KMS-11 (cell line): ENCODE data around the gene RAP2C.

Experiments
- H2AFZ ChIP-seq: fragments of 200-600 bp; sonication (generic); 2 replicates; pipeline ENCODE4 v1.6.1; 2016; ENCODE audit warnings: antibody characterized with exemption, mixed run types, low read depth
- H3K27ac ChIP-seq: fragments of 200-600 bp; sonication (generic); 2 replicates; pipeline ENCODE4 v1.6.1; 2016; ENCODE audit warnings: mild to moderate bottlenecking, mixed run types
- H3K27me3 ChIP-seq: fragments of 200-600 bp; sonication (generic); 2 replicates; pipeline ENCODE4 v1.6.1; 2017; ENCODE audit warnings: mild to moderate bottlenecking, low read depth, mixed run types, moderate library complexity; ENCODE audit not compliant: insufficient read depth
- H3K36me3 ChIP-seq: fragments of 200-600 bp; sonication (generic); 2 replicates; pipeline ENCODE4 v1.6.1; 2017; ENCODE audit warnings: mild to moderate bottlenecking, mixed run types; ENCODE audit not compliant: insufficient read depth
- H3K4me1 ChIP-seq: fragments of 200-600 bp; sonication (generic); 2 replicates; pipeline ENCODE4 v1.6.1; 2016; ENCODE audit warnings: mild to moderate bottlenecking, low read depth, mixed run types; ENCODE audit not compliant: poor library complexity, severe bottlenecking
- H3K4me2 ChIP-seq: fragments of 200-600 bp; sonication (generic); 2 replicates; pipeline ENCODE4 v1.7.0; 2016; ENCODE audit warnings: mild to moderate bottlenecking, mixed run types
- H3K4me3 ChIP-seq: fragments of 200-600 bp; sonication (generic); IDR thresholded peaks from 2 replicates; pipeline ENCODE4 v1.6.1; 2017; ENCODE audit warnings: low read depth, low read length, mixed read lengths; ENCODE audit not compliant: insufficient read depth
- H3K79me2 ChIP-seq: fragments of 200-600 bp; sonication (generic); 2 replicates; pipeline ENCODE4 v1.6.1; 2016; ENCODE audit warnings: low read depth, mixed run types; ENCODE audit not compliant: insufficient read depth
- H3K9ac ChIP-seq: fragments of 200-600 bp; sonication (generic); 2 replicates; pipeline ENCODE4 v1.6.1; 2016; ENCODE audit warnings: mild to moderate bottlenecking, mixed run types
- H4K20me1 ChIP-seq: fragments of 200-600 bp; sonication (generic); 2 replicates; pipeline ENCODE4 v1.6.1; 2016; ENCODE audit warnings: mild to moderate bottlenecking, mixed run types; ENCODE audit not compliant: insufficient read depth
- TF ChIP-seq, protein P1 (sequence below): fragments of 200-600 bp; sonication (generic); conservative IDR thresholded peaks from 2 replicates; pipeline ENCODE4 v1.6.1; 2017; ENCODE audit warnings: low read depth, mild to moderate bottlenecking, antibody characterized with exemption, low read length, moderate library complexity, mixed read lengths

RAP2C gene

DNA sequence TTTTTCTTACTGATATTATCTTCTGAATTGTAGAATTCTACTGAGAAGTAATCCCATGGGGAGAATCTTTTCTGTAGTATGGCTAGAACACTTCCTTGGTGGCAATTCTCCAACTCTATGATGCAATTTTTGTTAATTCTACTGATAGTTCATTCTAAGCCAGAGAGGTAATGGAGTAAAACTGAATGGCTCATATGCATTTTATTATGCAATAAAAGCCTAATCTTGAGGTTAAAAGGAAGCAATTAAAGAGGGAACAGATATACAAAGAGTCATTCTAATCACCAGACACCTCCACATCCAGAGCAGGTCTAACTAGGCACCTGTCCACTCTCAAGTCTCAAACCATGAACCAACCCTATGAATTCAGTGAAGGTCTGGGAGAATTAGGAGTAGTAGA lies 9.7 kb downstream of the RAP2C start:
- no peak overlapping the region for H3K4me2 ChIP-seq
- H3K4me3 ChIP-seq: no peak overlapping the region
- no peaks in the 10 kb centered on the region for H4K20me1 ChIP-seq
- no peaks in the 10 kb centered on the region for H3K27me3 ChIP-seq
- no peak overlapping the region for H3K27ac ChIP-seq
- no peak overlapping the region for H3K9ac ChIP-seq
- peaks cover 5% of the 10 kb centered on the region; the same call in 1 of the 2 replicates for H3K79me2 ChIP-seq
- H3K4me1 ChIP-seq: peaks cover 18% of the 10 kb centered on the region
- H3K36me3 ChIP-seq: no peaks in the 10 kb centered on the region
- H2AFZ ChIP-seq: no peak overlapping the region
- TF ChIP-seq, protein P1, sequence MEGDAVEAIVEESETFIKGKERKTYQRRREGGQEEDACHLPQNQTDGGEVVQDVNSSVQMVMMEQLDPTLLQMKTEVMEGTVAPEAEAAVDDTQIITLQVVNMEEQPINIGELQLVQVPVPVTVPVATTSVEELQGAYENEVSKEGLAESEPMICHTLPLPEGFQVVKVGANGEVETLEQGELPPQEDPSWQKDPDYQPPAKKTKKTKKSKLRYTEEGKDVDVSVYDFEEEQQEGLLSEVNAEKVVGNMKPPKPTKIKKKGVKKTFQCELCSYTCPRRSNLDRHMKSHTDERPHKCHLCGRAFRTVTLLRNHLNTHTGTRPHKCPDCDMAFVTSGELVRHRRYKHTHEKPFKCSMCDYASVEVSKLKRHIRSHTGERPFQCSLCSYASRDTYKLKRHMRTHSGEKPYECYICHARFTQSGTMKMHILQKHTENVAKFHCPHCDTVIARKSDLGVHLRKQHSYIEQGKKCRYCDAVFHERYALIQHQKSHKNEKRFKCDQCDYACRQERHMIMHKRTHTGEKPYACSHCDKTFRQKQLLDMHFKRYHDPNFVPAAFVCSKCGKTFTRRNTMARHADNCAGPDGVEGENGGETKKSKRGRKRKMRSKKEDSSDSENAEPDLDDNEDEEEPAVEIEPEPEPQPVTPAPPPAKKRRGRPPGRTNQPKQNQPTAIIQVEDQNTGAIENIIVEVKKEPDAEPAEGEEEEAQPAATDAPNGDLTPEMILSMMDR: no peak

DNA sequence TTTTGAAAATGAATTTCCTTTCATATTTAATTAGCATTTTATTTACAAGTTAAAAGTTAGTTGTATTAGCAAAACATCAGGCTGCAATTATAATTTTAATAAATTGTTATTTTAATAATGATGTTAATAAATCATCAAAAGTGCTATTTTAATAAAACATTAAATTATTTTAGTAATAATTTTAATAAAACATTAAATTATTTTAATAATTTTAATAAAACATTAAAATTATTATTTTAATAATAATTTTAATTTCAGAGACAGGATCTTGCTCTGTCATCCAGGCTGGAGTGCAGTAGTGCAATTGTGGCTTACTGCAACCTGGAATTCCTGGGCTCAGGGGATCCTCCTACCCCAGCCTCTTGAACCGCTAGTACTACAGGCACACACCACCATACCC lies 10.8 kb downstream of the RAP2C start:
- Histone ChIP-seq H3K27me3 (no peaks in the 10 kb centered on the region), H3K27ac (no peak overlapping the region), H3K4me3 (no peak overlapping the region), H3K4me1 (peaks cover 11% of the 10 kb centered on the region), H2AFZ (no peak overlapping the region), H3K36me3 (no peaks in the 10 kb centered on the region), H4K20me1 (no peaks in the 10 kb centered on the region), H3K9ac (no peak overlapping the region), H3K79me2 (no peaks in the 10 kb centered on the region; the same call in 1 of the 2 replicates), H3K4me2 (no peak overlapping the region)
- TF ChIP-seq, protein P1: no peak

DNA sequence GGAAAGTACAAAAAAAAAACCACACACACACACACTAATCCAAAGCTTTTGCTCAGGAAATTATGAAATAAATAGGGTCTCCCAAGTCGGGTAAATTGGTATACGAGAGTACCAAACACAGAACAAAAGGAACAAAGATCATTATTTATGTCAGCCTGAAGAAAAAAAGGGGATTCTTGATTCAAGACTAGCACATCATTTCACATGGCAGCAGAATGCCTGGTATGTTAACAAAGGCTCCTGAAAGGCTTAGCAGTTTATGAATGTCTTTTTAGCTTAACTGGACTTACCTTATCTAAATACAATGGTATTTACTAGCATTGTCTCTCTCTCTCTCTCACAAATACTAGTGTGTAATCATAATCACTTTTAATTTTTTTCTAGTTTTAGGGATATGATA lies 11.3 kb downstream of the RAP2C start:
- H2AFZ ChIP-seq: no peak overlapping the region
- no peak overlapping the region for H3K27ac ChIP-seq
- TF ChIP-seq, protein P1: no peak
- H4K20me1 ChIP-seq: no peaks in the 10 kb centered on the region
- H3K4me1 ChIP-seq: peaks cover 9% of the 10 kb centered on the region
- no peak overlapping the region for H3K4me3 ChIP-seq
- no peak overlapping the region for H3K4me2 ChIP-seq
- H3K36me3 ChIP-seq: no peaks in the 10 kb centered on the region
- H3K79me2 ChIP-seq: no peaks in the 10 kb centered on the region; the same call in 1 of the 2 replicates
- H3K9ac ChIP-seq: no peak overlapping the region
- H3K27me3 ChIP-seq: no peaks in the 10 kb centered on the region

DNA sequence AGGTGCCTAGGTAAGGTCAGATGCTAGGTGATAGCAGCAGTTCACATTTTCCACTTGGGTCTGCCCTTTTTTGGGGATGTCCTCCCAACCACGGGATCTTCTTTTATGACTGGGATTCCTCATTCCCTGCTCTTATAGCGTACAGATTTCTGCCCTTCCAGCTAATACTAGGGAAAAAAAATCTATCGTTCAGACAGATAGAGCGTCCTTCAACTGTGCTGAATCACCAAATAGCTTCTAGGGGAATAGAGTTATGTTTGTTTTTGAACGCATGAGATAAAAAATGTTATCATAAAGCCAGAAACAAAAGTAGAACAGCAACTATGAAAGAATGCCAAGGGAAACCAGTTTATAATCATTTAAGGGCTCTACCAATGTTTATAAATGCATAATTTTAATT lies 13.0 kb downstream of the RAP2C start:
- H3K79me2 ChIP-seq: no peaks in the 10 kb centered on the region; the same call in 1 of the 2 replicates

More for the DNA sequence above, 13.0 kb downstream of the RAP2C start:
- Histone ChIP-seq H3K4me1 (peaks cover 9% of the 10 kb centered on the region), H3K27me3 (no peaks in the 10 kb centered on the region), H3K36me3 (no peaks in the 10 kb centered on the region), H3K4me2 (no peak overlapping the region), H3K27ac (no peak overlapping the region), H3K4me3 (no peak overlapping the region), H4K20me1 (no peaks in the 10 kb centered on the region), H2AFZ (no peak overlapping the region), H3K9ac (no peak overlapping the region)
- TF ChIP-seq, protein P1: no peak
